GM13977 (cell line): ENCODE data around the gene CCDC183.

ENCODE experiments used
- DNase-seq: peaks from one replicate; pipeline ENCODE4 v3.0.0; 2012; ENCODE audit warnings: low spot score
- in situ Hi-C: fragments of 300-500 bp; cut with MboI; formaldehyde crosslinking; loops from one replicate; pipeline ENCODE4 v1.12.0; 2022; ENCODE audit warnings: low sequenced_read_pairs, low pct_unique_long_range_greater_than_20kb, mixed read lengths, inconsistent platforms; ENCODE audit not compliant: unreplicated experiment
- TF ChIP-seq, protein P1 (sequence below): IDR thresholded peaks from 2 replicates; pipeline ENCODE4 v1.5.1; 2012; ENCODE audit warnings: mild to moderate bottlenecking, control low read depth; ENCODE audit not compliant: insufficient read depth; ENCODE audit errors: extremely low read depth, missing control alignments

CCDC183 gene

DNA sequence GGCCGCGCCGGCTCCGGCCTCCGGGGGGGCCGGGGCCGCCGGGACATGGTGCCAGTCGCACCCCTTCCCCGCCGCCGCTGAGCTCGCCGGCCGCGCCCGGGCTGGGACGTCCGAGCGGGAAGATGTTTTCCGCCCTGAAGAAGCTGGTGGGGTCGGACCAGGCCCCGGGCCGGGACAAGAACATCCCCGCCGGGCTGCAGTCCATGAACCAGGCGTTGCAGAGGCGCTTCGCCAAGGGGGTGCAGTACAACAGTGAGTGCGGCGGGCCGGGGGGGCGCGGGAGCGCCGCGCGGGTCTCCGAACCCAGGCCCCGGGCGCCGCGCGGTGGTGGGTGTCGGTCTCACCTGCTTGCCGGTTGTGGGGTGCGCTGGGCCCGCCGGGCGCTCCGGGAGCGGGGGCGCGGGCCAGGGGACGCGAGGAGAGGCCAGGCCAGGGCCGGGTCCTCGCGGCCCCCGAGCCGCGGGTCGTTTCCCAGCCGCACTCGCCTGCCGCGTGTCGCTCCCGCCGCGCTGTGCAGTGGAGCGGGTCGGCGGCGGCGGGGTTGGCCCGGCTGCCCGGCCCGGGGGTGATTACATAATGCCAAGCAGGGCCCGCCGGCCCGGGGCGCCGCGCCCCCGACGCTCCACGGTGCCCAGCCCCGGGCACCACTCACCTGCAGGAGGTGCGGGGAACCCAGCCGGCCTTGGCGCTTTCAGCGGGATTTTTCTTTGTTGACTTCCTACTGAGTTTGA is 12.1 kb downstream of the CCDC183 start:
- TF ChIP-seq, protein P1, sequence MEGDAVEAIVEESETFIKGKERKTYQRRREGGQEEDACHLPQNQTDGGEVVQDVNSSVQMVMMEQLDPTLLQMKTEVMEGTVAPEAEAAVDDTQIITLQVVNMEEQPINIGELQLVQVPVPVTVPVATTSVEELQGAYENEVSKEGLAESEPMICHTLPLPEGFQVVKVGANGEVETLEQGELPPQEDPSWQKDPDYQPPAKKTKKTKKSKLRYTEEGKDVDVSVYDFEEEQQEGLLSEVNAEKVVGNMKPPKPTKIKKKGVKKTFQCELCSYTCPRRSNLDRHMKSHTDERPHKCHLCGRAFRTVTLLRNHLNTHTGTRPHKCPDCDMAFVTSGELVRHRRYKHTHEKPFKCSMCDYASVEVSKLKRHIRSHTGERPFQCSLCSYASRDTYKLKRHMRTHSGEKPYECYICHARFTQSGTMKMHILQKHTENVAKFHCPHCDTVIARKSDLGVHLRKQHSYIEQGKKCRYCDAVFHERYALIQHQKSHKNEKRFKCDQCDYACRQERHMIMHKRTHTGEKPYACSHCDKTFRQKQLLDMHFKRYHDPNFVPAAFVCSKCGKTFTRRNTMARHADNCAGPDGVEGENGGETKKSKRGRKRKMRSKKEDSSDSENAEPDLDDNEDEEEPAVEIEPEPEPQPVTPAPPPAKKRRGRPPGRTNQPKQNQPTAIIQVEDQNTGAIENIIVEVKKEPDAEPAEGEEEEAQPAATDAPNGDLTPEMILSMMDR, result no peak
- DNase-seq, result peak; percentile 70
- in situ Hi-C loops, result no loop called here

DNA sequence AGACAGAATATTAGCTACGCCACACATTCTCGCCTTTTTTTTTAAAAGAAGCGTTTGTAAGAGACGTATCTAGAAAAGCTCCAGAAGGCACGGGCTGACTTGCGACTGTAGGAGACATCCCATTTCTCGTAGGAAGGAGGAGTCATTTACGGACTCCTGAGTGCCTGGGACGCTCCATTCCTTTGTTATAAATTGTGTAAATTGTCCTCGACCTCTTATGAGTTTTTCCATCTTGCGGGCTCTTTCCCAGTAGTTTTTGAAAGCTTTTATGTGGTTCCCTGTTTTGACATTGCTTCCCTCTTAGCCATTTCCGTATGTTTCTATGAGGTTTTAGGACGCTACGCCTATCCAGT is 12.6 kb downstream of the CCDC183 start:
- in situ Hi-C loops, result no loop called here

DNA sequence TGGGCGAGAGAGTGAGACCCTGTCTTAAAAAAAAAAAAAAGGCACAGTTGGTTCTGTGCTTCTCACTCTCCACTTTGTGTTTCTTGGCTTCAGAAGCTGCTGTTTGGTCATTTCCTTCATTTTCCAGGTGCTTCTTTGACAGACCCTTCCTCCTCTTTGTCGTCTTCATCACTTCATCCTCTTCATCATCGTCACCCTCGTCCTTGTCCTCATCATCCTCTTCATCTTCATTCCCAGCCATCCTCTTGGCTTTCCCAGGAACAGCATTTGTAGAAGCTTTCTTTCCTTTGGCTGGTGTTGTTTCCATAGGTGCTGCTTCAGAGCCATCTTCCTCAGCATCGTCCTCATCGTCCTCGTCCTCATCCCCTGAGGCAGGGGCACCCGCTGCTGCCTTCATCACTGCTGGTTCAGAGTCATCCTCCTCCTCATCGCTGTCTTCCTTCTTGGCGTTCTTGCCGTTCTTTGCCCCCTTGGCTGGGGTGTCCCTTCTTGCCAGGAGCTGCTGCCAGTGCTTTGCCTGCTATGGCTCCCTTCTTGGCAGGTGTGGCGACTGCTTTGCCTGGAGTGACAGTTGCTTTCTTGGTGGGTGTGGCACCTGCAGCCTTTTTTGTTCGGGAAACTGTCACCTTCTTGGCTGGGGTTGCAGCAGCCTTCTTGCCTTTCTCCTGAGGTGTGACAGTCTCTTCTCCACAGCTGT is 18.7 kb downstream of the CCDC183 start:
- TF ChIP-seq, protein P1, result no peak
- in situ Hi-C loops, result no loop called here
- no peak for DNase-seq

More for the DNA sequence above, 12.6 kb downstream of the CCDC183 start:
- TF ChIP-seq, protein P1, result no peak
- no peak for DNase-seq

DNA sequence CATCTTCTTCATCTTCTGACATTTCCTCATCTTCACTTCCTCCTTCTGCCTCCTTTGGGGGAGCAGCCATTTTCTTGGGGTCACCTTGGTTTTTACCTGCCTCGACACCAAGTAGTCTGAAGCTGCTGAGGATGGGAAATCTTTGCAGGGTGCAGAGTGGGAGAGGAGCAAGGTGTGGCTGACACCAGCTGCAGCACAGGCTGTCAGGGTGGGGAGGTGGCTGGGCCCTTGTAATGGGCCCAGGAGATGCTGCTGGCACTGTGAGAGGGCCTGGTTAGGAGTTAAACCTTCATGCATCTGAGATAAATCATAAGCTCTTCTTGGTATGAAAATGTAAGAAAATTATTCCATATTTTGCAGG is 19.3 kb downstream of the CCDC183 start:
- TF ChIP-seq, protein P1, result no peak
- in situ Hi-C loops, result no loop called here
- DNase-seq, result no peak

DNA sequence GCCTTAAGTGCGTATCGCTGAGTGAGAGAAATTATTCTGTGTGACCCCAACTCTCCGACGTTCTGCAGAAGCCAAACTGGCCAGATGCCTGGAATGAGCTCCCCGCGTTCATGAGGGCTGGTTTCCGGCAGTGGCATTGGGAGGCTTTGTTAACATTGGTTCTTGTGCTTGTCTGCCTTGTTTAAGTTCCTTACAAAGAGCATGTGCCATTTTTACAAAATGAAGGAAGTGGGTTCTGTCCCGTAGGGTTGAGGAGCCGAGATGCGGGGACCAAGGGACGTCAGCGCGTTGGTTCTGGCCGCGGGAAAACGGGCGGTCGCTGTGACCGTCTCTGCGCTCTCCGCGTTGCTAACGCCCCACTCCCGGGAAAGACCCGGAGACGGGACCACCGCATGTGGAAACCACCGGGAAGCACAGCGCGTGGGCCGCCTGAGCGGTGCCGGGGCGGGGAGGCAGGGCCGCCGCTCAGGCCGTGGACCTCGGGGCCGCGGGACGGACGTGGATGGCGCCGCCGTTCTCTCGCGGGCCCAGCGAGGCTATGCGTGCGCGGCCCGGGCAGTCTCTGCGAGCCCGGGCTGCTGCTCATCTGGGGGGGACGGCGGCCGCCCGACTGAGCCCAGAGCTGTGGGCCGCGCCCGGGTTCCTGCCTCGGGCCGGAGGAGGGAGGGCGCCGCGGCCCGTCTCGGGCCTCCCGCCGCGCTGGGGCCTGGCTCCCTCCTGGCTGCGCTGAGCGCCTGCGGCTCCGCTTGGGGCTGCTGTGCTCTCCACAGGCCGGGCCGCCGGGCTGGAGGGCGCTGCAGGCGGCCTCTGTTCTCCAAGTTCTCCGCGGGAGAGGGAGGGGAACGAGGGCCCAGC is 25.1 kb downstream of the CCDC183 start:
- in situ Hi-C loops, result no loop called here
- DNase-seq, result no peak
- TF ChIP-seq, protein P1, result no peak

DNA sequence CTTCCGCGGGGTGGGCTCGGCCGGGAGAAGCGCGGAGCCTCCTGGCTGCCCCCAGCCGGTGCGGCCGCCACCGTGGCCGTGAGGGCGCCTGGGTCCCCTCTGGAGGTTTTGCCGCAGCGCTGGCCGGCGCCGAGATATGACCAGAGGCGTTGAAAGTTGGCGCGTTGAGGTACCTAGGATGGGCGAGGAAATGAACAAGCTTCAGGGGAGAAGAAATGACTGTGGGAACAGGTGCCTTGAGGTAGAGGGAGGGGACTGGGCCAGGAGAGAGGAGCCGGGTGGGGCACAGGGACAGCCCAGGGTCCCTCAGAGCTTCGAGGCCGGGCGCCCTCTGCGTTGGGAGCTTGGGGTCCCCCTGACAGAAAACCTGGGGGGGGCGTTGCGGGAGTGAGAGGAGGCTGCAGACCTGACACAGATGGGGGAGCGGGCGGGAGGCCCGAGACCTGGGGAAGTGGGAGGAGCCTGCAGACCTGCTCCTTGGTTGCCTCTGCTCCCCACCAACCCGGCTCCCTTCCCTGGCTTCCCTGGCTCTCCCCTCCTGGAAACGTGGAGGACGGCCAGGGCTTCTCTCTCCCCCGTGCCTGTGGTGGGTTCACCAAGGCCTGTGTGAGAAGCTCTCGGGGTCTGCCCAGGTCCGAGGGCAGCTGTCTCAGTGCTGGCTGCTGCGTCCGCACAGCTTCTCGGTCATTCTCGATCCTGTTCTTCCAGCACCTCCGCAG is 25.8 kb downstream of the CCDC183 start:
- DNase-seq, result no peak
- TF ChIP-seq, protein P1, result no peak
- in situ Hi-C loops, result no loop called here
